HL-60 (cell line): Measurements from ENCODE around the gene PPIL6.

ENCODE experiments used
- CTCF ChIP-seq: IDR thresholded peaks from one replicate; pipeline ENCODE4 v1.5.1; 2011; ENCODE audit warnings: low read length, control low read depth, inconsistent platforms; ENCODE audit not compliant: insufficient read depth
- POLR2AphosphoS5 ChIP-seq: IDR thresholded peaks from 2 replicates; pipeline ENCODE4 v1.6.1; 2012; ENCODE audit warnings: low read depth
- SPI1 ChIP-seq: IDR thresholded peaks from 2 replicates; pipeline ENCODE4 v1.6.1; 2012; ENCODE audit warnings: low read depth, mild to moderate bottlenecking, borderline replicate concordance

- TF ChIP-seq SPI1 (no peak), CTCF (no peak), POLR2AphosphoS5 (no peak)
Observed at GRCh38 chr6:109349419-109349987, 90.9 kb downstream of the PPIL6 start.
